ENCODE data around the gene TBX5. TPM values are rescaled to one million over a fixed set of nuclear protein-coding genes. Genes with fewer than 3 reads are reported as not detected.
A peak's percentile ranks its signal among the peaks of the same experiment; 100 is the strongest.

TBX5 gene
- total and polyA plus RNA-seq, 2 experiments from 2014 or later: 0.21 TPM; not detected in 1

GRCh38 chr12:114408471-114408885, 2.5 kb upstream of the TBX5 start:
- Histone ChIP-seq H3K36me3 (ENCODE audit: insufficient read depth) (no peaks in the 10 kb centered on the region), H3K79me2 (replicated peaks; ENCODE audit: insufficient read depth) (no peaks in the 10 kb centered on the region), H3K9me2 (ENCODE audit: insufficient read depth) (no peaks in the 10 kb centered on the region), H3K27me3 (ENCODE audit: insufficient read depth) (peaks cover 100% of the 10 kb centered on the region), H3K4me1 (ENCODE audit: insufficient read depth) (peaks cover 89% of the 10 kb centered on the region), H3K27ac (ENCODE audit: low read depth) (no peak overlapping the region), H3F3A (replicated peaks; ENCODE audit: low read depth) (peaks cover 45% of the 10 kb centered on the region), H3K4me2 (peak overlapping the region; percentile 76), H4K20me1 (replicated peaks; ENCODE audit: insufficient read depth) (peaks cover 38% of the 10 kb centered on the region), H3K4me3 (peak overlapping the region; percentile 44), H2AFZ (no peak overlapping the region)
- no peak for DNase-seq (ENCODE audit: low spot score)
- Mint-ChIP-seq H3K27me3 (ENCODE audit: insufficient read depth, low read depth, poor library complexity) (peaks cover 100% of the 10 kb centered on the region), H3K4me1 (peaks cover 75% of the 10 kb centered on the region), H3K36me3 (ENCODE audit: low read depth) (no peaks in the 10 kb centered on the region), H3K27ac (no peak overlapping the region), H3K9me3 (peaks cover 5% of the 10 kb centered on the region; the same call in 2 of the 3 replicates), H3K4me3 (peak overlapping the region; percentile 59)
- ATAC-seq: no peak
- TF ChIP-seq JUNB (IDR thresholded peaks at IDR 0.05; ENCODE audit: unreplicated experiment) (no peak), EZH2 (IDR thresholded peaks at IDR 0.05; ENCODE audit: low read depth, unreplicated experiment) (peak; percentile 63), CTCF (conservative IDR thresholded peaks at IDR 0.05; ENCODE audit: low read depth in 2 of 2) (no peak), ZNF462 (CRISPR knock-in tag; IDR thresholded peaks at IDR 0.05) (no peak)
